Endothelial cell of umbilical vein (primary cell): ENCODE results near the gene MEIS3. TPM values are rescaled to one million over a fixed set of nuclear protein-coding genes. Genes with fewer than 3 reads are reported as not detected.
"Not testable (repeated sequence)": the region's sequence is repeated elsewhere in the genome, so short reads cannot be mapped to it uniquely, and the experiment has no call there.

ENCODE experiments used
- BruUV-seq: library from RNA; stranded (reverse); fragments of 400-500 nt; replicated peaks from 2 replicates; lab custom pipeline; 2021; lab: Mats Ljungman, UMichigan
- CTCF ChIA-PET: fragments of 300-600, 350-600 bp; sonication (Branson Sonifier 250); formaldehyde crosslinking; loops from one replicate; lab custom pipeline; 2021; ENCODE audit warnings: antibody characterized with exemption, inconsistent platforms; lab: Charles Lee
- POLR2A ChIA-PET: fragments of 300-600, 350-600 bp; sonication (Branson Sonifier 250); formaldehyde crosslinking; loops from one replicate; lab custom pipeline; 2021; ENCODE audit warnings: antibody characterized with exemption, inconsistent platforms; lab: Charles Lee
- DNase-seq: peaks from one replicate; pipeline ENCODE4 v3.0.0-alpha.2; 2011; ENCODE audit warnings: low read depth, low spot score
- FAIRE-seq: peaks from 2 replicates; lab custom pipeline; 2011; peaks lifted over from hg19 to GRCh38; lab: Jason Lieb, UNC
- H2AFZ ChIP-seq: 2 replicates; pipeline ENCODE4 v1.6.0; 2012; ENCODE audit warnings: low read depth, low read length, control low read depth, inconsistent platforms
- H3K27ac ChIP-seq: 2 replicates; pipeline ENCODE4 v1.5.1; 2011; ENCODE audit warnings: low read depth, mild to moderate bottlenecking, control low read depth, low read length, moderate library complexity; ENCODE audit not compliant: insufficient read depth
- H3K27me3 ChIP-seq, 2 experiments: 2 replicates each; pipeline versions ENCODE4 v1.6.0 to v1.6.1; 2011; ENCODE audit warnings: low read length in 2 of 2, mixed read lengths in 1 of 2; ENCODE audit not compliant: control insufficient read depth in 2 of 2, insufficient read depth in 2 of 2
- H3K36me3 ChIP-seq, 2 experiments: 2 replicates in 1 of 2; 3 replicates in 1 of 2; pipeline ENCODE4 v1.5.1; 2011; ENCODE audit warnings: low read length in 2 of 2, mild to moderate bottlenecking in 1 of 2, moderate library complexity in 1 of 2; ENCODE audit not compliant: control insufficient read depth in 2 of 2, insufficient read depth in 2 of 2; ENCODE audit errors: extremely low read depth in 1 of 2
- H3K4me1 ChIP-seq: 3 replicates; pipeline ENCODE4 v1.5.1; 2011; ENCODE audit warnings: mild to moderate bottlenecking, low read length; ENCODE audit not compliant: control insufficient read depth, insufficient read depth; ENCODE audit errors: extremely low read depth
- H3K4me2 ChIP-seq: 2 replicates; pipeline ENCODE4 v1.6.1; 2011; ENCODE audit warnings: low read length, control low read depth, mixed read lengths; ENCODE audit not compliant: insufficient read depth
- H3K4me3 ChIP-seq, 3 experiments: fragments of 200-600 bp in 1 of 3; sonication (generic), shearing (Covaris generic) in 1 of 3; replicated peaks in 1 of 3; 2 replicates each; pipeline ENCODE4 v1.5.1; 2011 to 2016; ENCODE audit warnings: control low read depth in 3 of 3, low read length in 3 of 3, mild to moderate bottlenecking in 2 of 3, inconsistent platforms in 1 of 3, low read depth in 1 of 3, moderate library complexity in 1 of 3; ENCODE audit not compliant: insufficient read depth in 1 of 3
- H3K79me2 ChIP-seq: 2 replicates; pipeline ENCODE4 v1.6.0; 2012; ENCODE audit warnings: low read length, inconsistent platforms; ENCODE audit not compliant: control insufficient read depth, insufficient read depth
- H3K9ac ChIP-seq: replicated peaks from 2 replicates; pipeline ENCODE3; 2011; ENCODE audit warnings: low read length, control low read depth; ENCODE audit not compliant: insufficient read depth; ENCODE audit errors: extremely low read depth
- H3K9me1 ChIP-seq: replicated peaks from 3 replicates; pipeline ENCODE4 v1.6.0; 2011; ENCODE audit warnings: mild to moderate bottlenecking, low read length; ENCODE audit not compliant: control insufficient read depth, insufficient read depth; ENCODE audit errors: extremely low read depth
- H3K9me3 ChIP-seq: replicated peaks from 2 replicates; pipeline ENCODE4 v1.5.1; 2012; ENCODE audit warnings: low read length, inconsistent platforms; ENCODE audit not compliant: control insufficient read depth, insufficient read depth
- H4K20me1 ChIP-seq: replicated peaks from 2 replicates; pipeline ENCODE3; 2011; ENCODE audit warnings: mild to moderate bottlenecking, low read length; ENCODE audit not compliant: control insufficient read depth, insufficient read depth; ENCODE audit errors: extremely low read depth
- CTCF ChIP-seq, 2 donors: IDR thresholded peaks; 1 replicate in 1 of 2; 2 replicates in 1 of 2; pipeline ENCODE4 v1.5.1; 2011; ENCODE audit warnings: low read length in 2 of 2, mild to moderate bottlenecking in 2 of 2, moderate library complexity in 2 of 2, control low read depth in 1 of 2, inconsistent platforms in 1 of 2, low read depth in 1 of 2; ENCODE audit not compliant: insufficient read depth in 1 of 2; ENCODE audit errors: extremely low read depth in 1 of 2
- EZH2 ChIP-seq: IDR thresholded peaks from 2 replicates; pipeline ENCODE4 v1.6.1; 2012; ENCODE audit warnings: borderline replicate concordance, low read depth, mild to moderate bottlenecking, moderate library complexity, low read length, inconsistent platforms; ENCODE audit not compliant: severe bottlenecking
- GATA2 ChIP-seq: IDR thresholded peaks from 2 replicates; pipeline ENCODE4 v1.7.0; 2011; ENCODE audit warnings: low read depth, mild to moderate bottlenecking, moderate library complexity, mixed read lengths, low read length; ENCODE audit not compliant: insufficient read length, insufficient read depth
- JUN ChIP-seq: IDR thresholded peaks from 2 replicates; pipeline ENCODE4 v1.6.1; 2011; ENCODE audit warnings: borderline replicate concordance, low read depth; ENCODE audit not compliant: insufficient read length, insufficient read depth
- MYC ChIP-seq: IDR thresholded peaks from one replicate; pipeline ENCODE4 v1.6.1; 2011; ENCODE audit warnings: mild to moderate bottlenecking, low read depth, low read length
- dilution Hi-C: fragments of 300-500 bp; cut with MboI; formaldehyde crosslinking; loops from one replicate; pipeline ENCODE4 v1.15.0; 2019; ENCODE audit warnings: low sequenced_read_pairs; ENCODE audit not compliant: extremely low pct_ligation_motif_present
- intact Hi-C: fragments of 100-400 bp; cut with micrococcal nuclease; formaldehyde crosslinking; loops from one replicate; pipeline ENCODE4 v1.10.0; 2022
- polyA plus RNA-seq, 4 experiments: library from polyadenylated mRNA; depleted of rRNA in 3 of 4; stranded (reverse) in 3 of 4; unstranded in 1 of 4; fragments of >200 nt; gene quantifications; 2 replicates each; pipeline versions ENCODE4 v1.2.1 to v1.2.3, GENCODE V29; 2011 to 2012; ENCODE audit warnings: missing spikeins in 1 of 4
- total RNA-seq: library from RNA; stranded (reverse); gene quantifications from 2 replicates; pipeline ENCODE4 v1.2.3, GENCODE V29; 2021

MEIS3 gene
- total and polyA plus RNA-seq, 2 donors (not counting 3 experiments of a cell fraction or from before 2014, with no cell fraction given), result 0.42 TPM; not detected in 1

DNA sequence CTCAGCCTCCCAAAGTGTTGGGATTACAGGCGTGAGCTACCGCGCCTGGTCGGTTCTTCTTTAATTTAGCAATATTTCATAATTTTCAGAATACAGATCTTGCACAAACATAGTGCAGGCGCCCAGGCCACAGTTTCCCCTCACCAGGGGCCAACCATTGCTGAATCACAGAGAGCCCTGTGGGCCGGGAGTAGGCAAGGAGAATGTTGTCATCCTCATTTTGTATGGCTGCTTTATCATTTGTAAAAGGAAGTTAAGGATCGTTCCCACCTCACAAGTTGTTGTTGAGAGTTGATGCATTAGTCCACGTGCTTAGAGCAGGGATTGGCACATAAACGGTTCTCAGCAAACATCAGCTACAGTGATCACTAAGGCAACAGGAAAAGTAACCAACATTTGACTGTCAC is 30.2 kb downstream of the MEIS3 start:
- TF ChIP-seq CTCF (IDR thresholded peaks at IDR 0.05; ENCODE audit: extremely low read depth in 1 of 2, insufficient read depth in 1 of 2, low read depth in 1 of 2, low read length in 2 of 2) (no peak), GATA2 (no peak), EZH2 (no peak), JUN (no peak), MYC (no peak)
- no peaks in the 10 kb centered on the region for H3K9me1 ChIP-seq
- no peaks in the 10 kb centered on the region for H3K36me3 ChIP-seq
- ChIA-PET CTCF (interaction anchor here (1.3 to 5.3 kb wide), 2 partner anchors 94 to 104 kb away, joined by 3 to 187 read pairs; no protein-coding TSS in a partner anchor), POLR2A (no interaction called here)
- no peaks in the 10 kb centered on the region for H4K20me1 ChIP-seq
- no peak overlapping the region for H3K9ac ChIP-seq
- H3K27me3 ChIP-seq, result no peaks in the 10 kb centered on the region
- FAIRE-seq, result no peak
- no peaks in the 10 kb centered on the region for H3K9me3 ChIP-seq
- no peaks in the 10 kb centered on the region for H3K4me1 ChIP-seq
- no peak overlapping the region for H3K4me3 ChIP-seq
- no peak overlapping the region for H3K4me2 ChIP-seq
- no peak for DNase-seq
- dilution Hi-C loops (no loop called here), intact Hi-C loops (no loop called here)
- H3K27ac ChIP-seq, result no peak overlapping the region
- H2AFZ ChIP-seq, result no peak overlapping the region
- no peaks in the 10 kb centered on the region for H3K79me2 ChIP-seq
- BruUV-seq, result no TSS peak

DNA sequence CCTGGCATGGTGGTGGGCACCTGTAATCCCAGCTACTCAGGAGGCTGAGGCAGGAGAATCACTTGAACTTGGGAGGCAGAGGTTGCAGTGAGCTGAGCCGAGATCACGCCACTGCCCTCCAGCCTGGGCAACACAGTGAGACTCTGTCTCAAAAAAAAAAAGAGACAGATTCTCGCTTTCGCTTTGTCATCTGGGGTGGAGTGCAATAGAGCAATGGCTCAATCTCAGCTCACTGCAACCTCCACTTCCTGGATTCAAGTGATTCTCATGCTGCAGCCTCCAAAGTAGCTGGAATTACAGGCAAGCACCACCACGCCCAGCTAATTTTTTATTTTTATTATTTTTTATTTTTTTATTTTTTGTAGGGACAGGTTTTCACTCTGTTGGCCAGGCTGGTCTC is 30.6 kb downstream of the MEIS3 start:
- intact Hi-C loops, FAIRE-seq, POLR2A ChIA-PET, H2AFZ ChIP-seq, BruUV-seq, H3K36me3 ChIP-seq, H3K9ac ChIP-seq, H3K27ac ChIP-seq, H3K4me2 ChIP-seq, H3K4me1 ChIP-seq, dilution Hi-C loops, H3K9me1 ChIP-seq, H3K4me3 ChIP-seq, H4K20me1 ChIP-seq, H3K9me3 ChIP-seq, H3K79me2 ChIP-seq, DNase-seq, H3K27me3 ChIP-seq: not testable (repeated sequence)
- CTCF ChIA-PET, result interaction anchor here (1.3 to 5.3 kb wide), 2 partner anchors 94 to 104 kb away, joined by 3 to 187 read pairs; no protein-coding TSS in a partner anchor

- BruUV-seq, H3K36me3 ChIP-seq, H3K27ac ChIP-seq, FAIRE-seq, H2AFZ ChIP-seq, H3K4me1 ChIP-seq, H3K27me3 ChIP-seq, intact Hi-C loops, H4K20me1 ChIP-seq, DNase-seq, H3K4me3 ChIP-seq, H3K9ac ChIP-seq, H3K9me3 ChIP-seq, POLR2A ChIA-PET, H3K9me1 ChIP-seq, dilution Hi-C loops, CTCF ChIA-PET, H3K79me2 ChIP-seq, H3K4me2 ChIP-seq: not testable (repeated sequence)
Observed at GRCh38 chr19:47387623-47388022, 31.7 kb downstream of the MEIS3 start.
